Parathyroid adenoma (tissue), 2 donors: Measurements from ENCODE around the gene IQCE.

Source experiments
- H2AFZ ChIP-seq: fragments of 300-600 bp; sonication (generic); one replicate; pipeline ENCODE4 v1.7.0; 2017; ENCODE audit warnings: antibody characterized with exemption, mild to moderate bottlenecking
- H3K27ac ChIP-seq: fragments of 300-600 bp; sonication (generic); one replicate; pipeline ENCODE4 v1.7.0; 2017
- H3K27me3 ChIP-seq: fragments of 300-600 bp; sonication (generic); one replicate; pipeline ENCODE4 v1.7.0; 2017; ENCODE audit warnings: low read length; ENCODE audit not compliant: control insufficient read depth, insufficient read depth
- H3K36me3 ChIP-seq: fragments of 300-600 bp; sonication (generic); one replicate; pipeline ENCODE4 v1.7.0; 2017; ENCODE audit warnings: low read length; ENCODE audit not compliant: control insufficient read depth, insufficient read depth
- H3K4me1 ChIP-seq: fragments of 300-600 bp; sonication (generic); one replicate; pipeline ENCODE4 v1.7.0; 2017; ENCODE audit warnings: control low read depth
- H3K4me2 ChIP-seq: fragments of 300-600 bp; sonication (generic); one replicate; pipeline ENCODE4 v1.7.0; 2017; ENCODE audit warnings: low read length
- H3K4me3 ChIP-seq: fragments of 300-600 bp; sonication (generic); one replicate; pipeline ENCODE4 v1.7.0; 2017; ENCODE audit warnings: low read depth, low read length
- H3K79me2 ChIP-seq: fragments of 300-600 bp; sonication (generic); one replicate; pipeline ENCODE4 v1.7.0; 2017; ENCODE audit warnings: control low read depth
- H3K9ac ChIP-seq: fragments of 300-600 bp; sonication (generic); one replicate; pipeline ENCODE4 v1.7.0; 2017; ENCODE audit warnings: mild to moderate bottlenecking
- H3K9me3 ChIP-seq: fragments of 300-600 bp; sonication (generic); one replicate; pipeline ENCODE4 v1.7.0; 2017; ENCODE audit warnings: low read length; ENCODE audit not compliant: control insufficient read depth
- CTCF ChIP-seq: fragments of 300-600 bp; sonication (generic); IDR thresholded peaks from one replicate; pipeline ENCODE4 v1.7.0; 2017; ENCODE audit warnings: antibody characterized with exemption, mild to moderate bottlenecking
- donor health status: primary hyperparathyroidism.

The IQCE gene

DNA sequence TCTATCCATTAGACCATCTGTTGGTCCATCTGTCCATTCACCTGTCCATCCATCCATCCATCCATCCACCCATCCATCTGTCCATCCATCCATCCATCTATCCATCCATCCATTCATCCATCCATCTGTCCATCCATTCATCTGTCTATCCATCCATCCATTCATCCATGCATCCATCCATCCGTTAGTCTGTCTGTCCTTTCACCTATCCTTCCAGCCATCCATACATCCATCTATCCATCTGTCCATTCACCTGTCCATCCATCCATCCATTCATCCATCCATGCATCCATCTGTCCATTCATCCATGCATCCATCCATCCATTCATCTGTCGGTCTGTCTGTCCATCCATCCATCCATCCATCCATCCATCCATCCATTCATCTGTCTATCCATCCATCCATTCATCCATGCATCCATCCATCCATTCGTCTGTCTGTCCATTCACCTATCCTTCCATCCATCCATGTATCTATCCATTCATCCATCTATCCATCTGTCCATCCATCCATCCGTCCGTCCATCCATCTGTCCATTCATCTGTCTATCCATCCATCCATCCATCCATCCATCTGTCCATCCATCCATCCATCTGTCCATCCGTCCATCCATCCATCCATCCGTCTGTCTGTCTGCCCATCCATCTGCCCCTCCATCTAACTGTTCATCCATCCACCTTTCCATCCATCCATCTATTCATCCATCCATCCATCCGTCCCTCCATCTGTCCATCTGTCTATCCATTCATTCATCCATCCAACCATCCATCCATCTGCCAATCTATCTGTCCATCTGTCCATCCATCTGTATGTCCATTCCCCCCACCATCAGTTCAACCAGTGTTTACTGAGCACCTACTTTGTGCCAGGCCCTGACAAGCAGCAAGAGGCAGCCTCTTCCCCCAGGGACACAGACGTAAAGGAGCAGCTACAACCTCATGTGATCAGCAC is 44.0 kb upstream of the IQCE start:
- no peak overlapping the region for H3K4me2 ChIP-seq
- H3K27me3 ChIP-seq, result no peaks in the 10 kb centered on the region
- no peak overlapping the region for H3K9ac ChIP-seq
- H3K36me3 ChIP-seq, result no peaks in the 10 kb centered on the region
- no peaks in the 10 kb centered on the region for H3K9me3 ChIP-seq
- no peaks in the 10 kb centered on the region for H3K79me2 ChIP-seq
- no peak for TF ChIP-seq CTCF
- H3K27ac ChIP-seq, result no peak overlapping the region
- no peak overlapping the region for H2AFZ ChIP-seq
- H3K4me1 ChIP-seq, result no peaks in the 10 kb centered on the region
- no peak overlapping the region for H3K4me3 ChIP-seq

GRCh38 chr7:2515424-2516193 is 43.2 kb upstream of the IQCE start:
- no peak overlapping the region for H3K27ac ChIP-seq

GRCh38 chr7:2516194-2516555 is 42.6 kb upstream of the IQCE start:
- Histone ChIP-seq H3K27me3 (no peaks in the 10 kb centered on the region), H3K79me2 (no peaks in the 10 kb centered on the region), H3K36me3 (no peaks in the 10 kb centered on the region), H3K9ac (no peak overlapping the region), H3K4me2 (no peak overlapping the region), H3K9me3 (no peaks in the 10 kb centered on the region), H3K4me3 (no peak overlapping the region), H3K4me1 (no peaks in the 10 kb centered on the region), H3K27ac (no peak overlapping the region), H2AFZ (no peak overlapping the region)
- no peak for TF ChIP-seq CTCF

More at GRCh38 chr7:2515424-2516193, 43.2 kb upstream of the IQCE start:
- no peaks in the 10 kb centered on the region for H3K36me3 ChIP-seq
- H3K9me3 ChIP-seq, result no peaks in the 10 kb centered on the region
- H3K4me3 ChIP-seq, result no peak overlapping the region
- no peaks in the 10 kb centered on the region for H3K4me1 ChIP-seq
- no peak overlapping the region for H3K9ac ChIP-seq
- no peaks in the 10 kb centered on the region for H3K79me2 ChIP-seq
- H2AFZ ChIP-seq, result no peak overlapping the region
- no peaks in the 10 kb centered on the region for H3K27me3 ChIP-seq
- no peak for TF ChIP-seq CTCF
- H3K4me2 ChIP-seq, result no peak overlapping the region

GRCh38 chr7:2517026-2517425 is 41.8 kb upstream of the IQCE start:
- Histone ChIP-seq H3K9me3 (no peaks in the 10 kb centered on the region), H3K79me2 (no peaks in the 10 kb centered on the region), H2AFZ (no peak overlapping the region), H3K27me3 (no peaks in the 10 kb centered on the region), H3K27ac (no peak overlapping the region), H3K4me1 (no peaks in the 10 kb centered on the region), H3K36me3 (no peaks in the 10 kb centered on the region), H3K9ac (no peak overlapping the region), H3K4me3 (no peak overlapping the region), H3K4me2 (no peak overlapping the region)
- TF ChIP-seq CTCF, result no peak
